D341Med (cell line): ENCODE measurements around the gene KCNE2.
"Not testable (repeated sequence)": the region's sequence is repeated elsewhere in the genome, so short reads cannot be mapped to it uniquely, and the experiment has no call there.

ENCODE experiments used
- DNase-seq: peaks from one replicate; pipeline ENCODE4 v3.0.0; 2012; ENCODE audit warnings: low spot score

KCNE2 gene

DNA sequence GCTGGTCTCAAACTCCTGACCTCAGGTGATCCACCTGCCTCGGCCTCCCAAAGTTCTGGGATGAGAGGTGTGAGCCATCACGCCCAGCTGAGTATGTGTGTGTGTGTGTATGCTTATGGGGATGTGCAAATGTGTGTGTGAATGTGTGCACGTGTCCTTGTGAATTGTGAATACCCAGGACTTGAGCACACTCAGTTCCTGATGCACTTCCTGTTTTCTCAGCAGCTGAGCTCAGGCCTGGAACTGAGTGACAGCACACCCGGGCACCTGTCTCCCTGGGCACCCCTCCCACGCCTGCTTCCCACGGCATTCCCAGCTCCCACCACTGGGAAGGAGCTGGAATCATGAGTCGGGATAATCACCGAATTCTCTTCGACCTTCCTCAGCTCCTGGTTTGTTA, 43.5 kb downstream of the KCNE2 start:
- not testable (repeated sequence) for DNase-seq

DNA sequence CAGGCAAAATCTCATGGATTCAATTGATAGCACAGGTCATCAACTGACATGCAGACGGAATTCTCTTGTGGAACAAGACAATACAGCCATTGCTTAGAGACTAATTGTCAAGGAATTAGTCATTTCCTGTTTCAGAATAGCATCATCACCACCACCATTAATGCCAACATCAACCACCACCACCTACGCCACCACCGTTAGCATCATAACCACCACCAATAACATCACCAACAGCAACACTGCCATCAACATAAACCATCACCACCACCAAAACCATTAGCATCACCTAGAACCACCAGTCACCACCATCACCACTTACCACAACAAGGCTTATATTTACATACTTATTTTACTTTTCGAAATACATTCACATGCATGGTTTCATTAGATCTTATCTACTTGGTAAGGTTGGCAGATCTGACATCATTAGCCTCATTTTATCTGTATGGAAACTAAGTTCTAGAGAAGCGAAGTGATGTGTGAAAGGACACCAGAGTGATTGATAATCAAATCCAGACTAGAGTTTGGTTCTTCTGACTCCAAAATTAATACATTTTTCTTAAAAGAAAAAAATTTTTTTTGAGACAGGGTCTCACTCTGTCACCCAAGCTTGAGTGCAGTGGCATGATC, 53.8 kb downstream of the KCNE2 start:
- DNase-seq = not testable (repeated sequence)
